KMS-11 (cell line): ENCODE results near the gene IFT88.

ENCODE experiments used
- H2AFZ ChIP-seq: fragments of 200-600 bp; sonication (generic); 2 replicates; pipeline ENCODE4 v1.6.1; 2016; ENCODE audit warnings: antibody characterized with exemption, mixed run types, low read depth
- H3K27ac ChIP-seq: fragments of 200-600 bp; sonication (generic); 2 replicates; pipeline ENCODE4 v1.6.1; 2016; ENCODE audit warnings: mild to moderate bottlenecking, mixed run types
- H3K27me3 ChIP-seq: fragments of 200-600 bp; sonication (generic); 2 replicates; pipeline ENCODE4 v1.6.1; 2017; ENCODE audit warnings: mild to moderate bottlenecking, low read depth, mixed run types, moderate library complexity; ENCODE audit not compliant: insufficient read depth
- H3K36me3 ChIP-seq: fragments of 200-600 bp; sonication (generic); 2 replicates; pipeline ENCODE4 v1.6.1; 2017; ENCODE audit warnings: mild to moderate bottlenecking, mixed run types; ENCODE audit not compliant: insufficient read depth
- H3K4me1 ChIP-seq: fragments of 200-600 bp; sonication (generic); 2 replicates; pipeline ENCODE4 v1.6.1; 2016; ENCODE audit warnings: mild to moderate bottlenecking, low read depth, mixed run types; ENCODE audit not compliant: poor library complexity, severe bottlenecking
- H3K4me2 ChIP-seq: fragments of 200-600 bp; sonication (generic); 2 replicates; pipeline ENCODE4 v1.7.0; 2016; ENCODE audit warnings: mild to moderate bottlenecking, mixed run types
- H3K4me3 ChIP-seq: fragments of 200-600 bp; sonication (generic); IDR thresholded peaks from 2 replicates; pipeline ENCODE4 v1.6.1; 2017; ENCODE audit warnings: low read depth, low read length, mixed read lengths; ENCODE audit not compliant: insufficient read depth
- H3K79me2 ChIP-seq: fragments of 200-600 bp; sonication (generic); 2 replicates; pipeline ENCODE4 v1.6.1; 2016; ENCODE audit warnings: low read depth, mixed run types; ENCODE audit not compliant: insufficient read depth
- H3K9ac ChIP-seq: fragments of 200-600 bp; sonication (generic); 2 replicates; pipeline ENCODE4 v1.6.1; 2016; ENCODE audit warnings: mild to moderate bottlenecking, mixed run types
- H4K20me1 ChIP-seq: fragments of 200-600 bp; sonication (generic); 2 replicates; pipeline ENCODE4 v1.6.1; 2016; ENCODE audit warnings: mild to moderate bottlenecking, mixed run types; ENCODE audit not compliant: insufficient read depth
- TF ChIP-seq, protein P1 (sequence below): fragments of 200-600 bp; sonication (generic); conservative IDR thresholded peaks from 2 replicates; pipeline ENCODE4 v1.6.1; 2017; ENCODE audit warnings: low read depth, mild to moderate bottlenecking, antibody characterized with exemption, low read length, moderate library complexity, mixed read lengths

The IFT88 gene

DNA sequence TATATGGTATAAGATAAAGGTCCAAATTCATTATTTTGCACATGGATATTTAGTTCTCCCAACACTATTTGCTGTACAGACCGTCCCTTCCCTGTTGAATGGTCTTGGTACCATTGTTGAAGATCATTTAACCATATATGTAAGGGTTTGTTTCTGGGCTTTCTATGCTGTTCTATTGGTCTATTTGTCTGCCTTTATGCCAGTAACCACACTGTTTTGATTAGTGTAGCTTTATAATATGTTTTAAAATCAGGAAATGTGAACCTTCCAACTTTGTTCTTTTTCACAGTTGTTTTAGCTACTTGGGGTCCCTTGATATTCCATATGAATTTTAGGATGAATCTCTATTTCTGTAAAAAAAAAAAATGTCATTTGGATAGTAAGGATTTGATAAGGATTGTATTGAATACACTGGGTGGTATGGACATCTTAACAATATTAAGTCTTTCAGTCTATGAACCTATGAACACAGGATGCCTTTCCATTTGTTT lies 16.9 kb downstream of the IFT88 start:
- Histone ChIP-seq H3K4me2 (no peak overlapping the region), H3K9ac (no peak overlapping the region), H4K20me1 (no peaks in the 10 kb centered on the region), H3K27me3 (no peaks in the 10 kb centered on the region), H2AFZ (no peak overlapping the region), H3K79me2 (no peaks in the 10 kb centered on the region), H3K36me3 (no peaks in the 10 kb centered on the region), H3K27ac (no peak overlapping the region), H3K4me1 (no peaks in the 10 kb centered on the region), H3K4me3 (no peak overlapping the region)
- TF ChIP-seq, protein P1, sequence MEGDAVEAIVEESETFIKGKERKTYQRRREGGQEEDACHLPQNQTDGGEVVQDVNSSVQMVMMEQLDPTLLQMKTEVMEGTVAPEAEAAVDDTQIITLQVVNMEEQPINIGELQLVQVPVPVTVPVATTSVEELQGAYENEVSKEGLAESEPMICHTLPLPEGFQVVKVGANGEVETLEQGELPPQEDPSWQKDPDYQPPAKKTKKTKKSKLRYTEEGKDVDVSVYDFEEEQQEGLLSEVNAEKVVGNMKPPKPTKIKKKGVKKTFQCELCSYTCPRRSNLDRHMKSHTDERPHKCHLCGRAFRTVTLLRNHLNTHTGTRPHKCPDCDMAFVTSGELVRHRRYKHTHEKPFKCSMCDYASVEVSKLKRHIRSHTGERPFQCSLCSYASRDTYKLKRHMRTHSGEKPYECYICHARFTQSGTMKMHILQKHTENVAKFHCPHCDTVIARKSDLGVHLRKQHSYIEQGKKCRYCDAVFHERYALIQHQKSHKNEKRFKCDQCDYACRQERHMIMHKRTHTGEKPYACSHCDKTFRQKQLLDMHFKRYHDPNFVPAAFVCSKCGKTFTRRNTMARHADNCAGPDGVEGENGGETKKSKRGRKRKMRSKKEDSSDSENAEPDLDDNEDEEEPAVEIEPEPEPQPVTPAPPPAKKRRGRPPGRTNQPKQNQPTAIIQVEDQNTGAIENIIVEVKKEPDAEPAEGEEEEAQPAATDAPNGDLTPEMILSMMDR, result no peak

DNA sequence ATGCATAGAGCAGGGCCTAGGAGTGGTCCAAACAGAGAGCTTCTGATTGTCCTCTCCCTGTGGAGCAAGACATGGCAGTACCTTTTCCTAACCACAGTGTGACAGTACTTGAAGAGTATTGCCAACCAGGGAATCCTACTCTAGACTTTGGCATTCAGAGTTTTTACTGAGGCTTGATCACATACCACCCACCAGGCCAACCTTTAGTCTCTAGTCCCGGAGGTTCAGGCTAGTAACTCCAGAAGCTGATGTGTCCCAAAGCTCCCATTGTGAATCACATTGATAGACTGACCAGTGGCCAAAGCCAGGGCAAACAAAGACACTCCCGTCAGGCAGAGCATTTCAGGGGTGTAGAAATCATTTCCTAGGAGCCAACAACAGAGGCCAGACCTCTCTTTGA lies 18.4 kb downstream of the IFT88 start:
- H3K36me3 ChIP-seq, result no peaks in the 10 kb centered on the region

DNA sequence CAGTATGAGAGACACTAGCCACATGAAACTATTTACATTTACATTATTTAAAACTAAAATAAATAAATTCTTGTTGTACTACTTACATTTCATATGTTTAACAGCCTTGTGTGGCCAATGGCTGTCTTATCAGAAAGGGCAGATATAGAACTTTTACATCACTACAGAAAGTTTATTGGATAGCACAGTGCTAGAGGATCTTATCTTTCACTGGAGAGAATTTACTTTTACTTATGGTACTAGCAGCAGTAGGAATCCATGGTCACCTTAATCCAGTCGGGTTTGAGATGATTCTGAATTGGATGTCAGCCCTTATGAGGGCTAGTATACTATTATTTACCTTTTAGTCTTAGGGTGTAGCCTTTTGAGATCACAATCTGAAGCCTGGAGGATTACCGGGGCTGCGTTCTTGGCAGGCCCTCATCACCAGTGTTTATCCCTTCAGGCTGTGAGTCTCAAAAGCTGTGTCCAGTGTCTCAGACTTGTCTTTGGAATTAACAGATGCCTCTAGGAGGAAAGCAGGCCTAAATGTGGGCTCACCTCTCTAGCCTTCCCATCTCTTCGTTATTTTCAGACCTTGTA lies 21.7 kb downstream of the IFT88 start:
- Histone ChIP-seq H3K4me1 (no peaks in the 10 kb centered on the region), H3K4me2 (no peak overlapping the region), H3K4me3 (no peak overlapping the region), H3K27me3 (no peaks in the 10 kb centered on the region), H2AFZ (no peak overlapping the region), H4K20me1 (no peaks in the 10 kb centered on the region), H3K79me2 (no peaks in the 10 kb centered on the region), H3K36me3 (no peaks in the 10 kb centered on the region), H3K27ac (no peak overlapping the region), H3K9ac (no peak overlapping the region)
- TF ChIP-seq, protein P1, result no peak

More for the DNA sequence above, 18.4 kb downstream of the IFT88 start:
- Histone ChIP-seq H3K4me3 (no peak overlapping the region), H2AFZ (no peak overlapping the region), H3K4me1 (no peaks in the 10 kb centered on the region), H3K79me2 (no peaks in the 10 kb centered on the region), H3K9ac (no peak overlapping the region), H3K27ac (no peak overlapping the region), H3K4me2 (no peak overlapping the region), H3K27me3 (no peaks in the 10 kb centered on the region), H4K20me1 (no peaks in the 10 kb centered on the region)
- TF ChIP-seq, protein P1, result no peak

DNA sequence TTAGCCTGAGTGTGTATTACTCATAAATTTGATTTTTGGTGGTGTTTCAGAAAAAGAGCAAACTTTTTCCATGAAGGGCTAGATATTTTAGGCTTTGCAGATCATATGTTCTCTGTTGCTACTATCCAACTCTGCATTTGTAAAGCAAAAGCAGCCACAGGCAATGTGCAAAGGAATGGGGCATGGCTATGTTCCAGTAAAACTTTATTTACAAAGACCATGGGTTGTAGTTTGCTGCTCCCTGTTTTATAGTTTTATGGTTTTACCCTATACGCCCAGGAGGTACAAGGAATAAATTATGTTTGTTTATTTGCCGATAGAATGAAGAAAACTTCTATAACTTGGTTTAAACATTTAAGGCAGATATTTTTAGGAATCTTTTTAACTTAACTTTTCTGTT lies 23.6 kb downstream of the IFT88 start:
- no peak overlapping the region for H3K4me2 ChIP-seq
- no peaks in the 10 kb centered on the region for H4K20me1 ChIP-seq
- no peak overlapping the region for H2AFZ ChIP-seq
- H3K4me3 ChIP-seq, result no peak overlapping the region
- H3K36me3 ChIP-seq, result no peaks in the 10 kb centered on the region
- H3K9ac ChIP-seq, result no peak overlapping the region
- no peaks in the 10 kb centered on the region for H3K4me1 ChIP-seq
- H3K79me2 ChIP-seq, result no peaks in the 10 kb centered on the region
- H3K27me3 ChIP-seq, result no peaks in the 10 kb centered on the region
- TF ChIP-seq, protein P1, result no peak
- H3K27ac ChIP-seq, result no peak overlapping the region
